Trophoblast cell (in vitro differentiated cells and primary cell): ENCODE results near the gene PSENEN.

Experiments
- DNase-seq, 2 donors: peaks; one replicate each; pipeline ENCODE4 v3.0.0-alpha.2; 2016
- H2AFZ ChIP-seq: 2 replicates; pipeline ENCODE4 v1.6.1; 2013; ENCODE audit warnings: low read length, moderate library complexity, mild to moderate bottlenecking; ENCODE audit not compliant: insufficient read depth, poor library complexity
- H2AK5ac ChIP-seq: 2 replicates; pipeline ENCODE4 v1.6.1; 2013; ENCODE audit warnings: mild to moderate bottlenecking, low read length
- H2BK120ac ChIP-seq: 2 replicates; pipeline ENCODE4 v1.6.1; 2013; ENCODE audit warnings: low read length, mild to moderate bottlenecking, moderate library complexity; ENCODE audit not compliant: insufficient read depth, poor library complexity
- H2BK12ac ChIP-seq: 2 replicates; pipeline ENCODE4 v1.6.1; 2013; ENCODE audit warnings: mild to moderate bottlenecking, low read length, moderate library complexity
- H2BK5ac ChIP-seq: 2 replicates; pipeline ENCODE4 v1.6.1; 2013; ENCODE audit warnings: low read length, low read depth, moderate library complexity, mild to moderate bottlenecking; ENCODE audit not compliant: poor library complexity
- H3K14ac ChIP-seq: 2 replicates; pipeline ENCODE4 v1.6.1; 2013; ENCODE audit warnings: mild to moderate bottlenecking, low read length
- H3K18ac ChIP-seq: 2 replicates; pipeline ENCODE4 v1.6.1; 2013; ENCODE audit warnings: mild to moderate bottlenecking, low read length
- H3K23ac ChIP-seq: 2 replicates; pipeline ENCODE4 v1.6.1; 2013; ENCODE audit warnings: low read length
- H3K27ac ChIP-seq: 2 replicates; pipeline ENCODE4 v1.5.1; 2013; ENCODE audit warnings: low read depth, mild to moderate bottlenecking, inconsistent platforms, low read length, moderate library complexity
- H3K27me3 ChIP-seq: 2 replicates; pipeline ENCODE4 v1.6.1; 2013; ENCODE audit warnings: inconsistent platforms, mild to moderate bottlenecking, low read length, moderate library complexity; ENCODE audit not compliant: insufficient read depth
- H3K36me3 ChIP-seq, 2 experiments: 1 replicate in 1 of 2; 2 replicates in 1 of 2; pipeline ENCODE4 v1.6.1; 2013; ENCODE audit warnings: low read length in 2 of 2, mild to moderate bottlenecking in 2 of 2, moderate library complexity in 1 of 2; ENCODE audit not compliant: insufficient read depth in 2 of 2, control insufficient read depth in 1 of 2
- H3K4ac ChIP-seq: 2 replicates; pipeline ENCODE4 v1.6.1; 2013; ENCODE audit warnings: low read depth, mild to moderate bottlenecking, low read length, moderate library complexity
- H3K4me1 ChIP-seq, 2 experiments: 1 replicate in 1 of 2; 2 replicates in 1 of 2; pipeline ENCODE4 v1.6.1; 2013; ENCODE audit warnings: low read length in 2 of 2, mild to moderate bottlenecking in 2 of 2, moderate library complexity in 1 of 2; ENCODE audit not compliant: insufficient read depth in 2 of 2, control insufficient read depth in 1 of 2
- H3K4me2 ChIP-seq: 2 replicates; pipeline ENCODE4 v1.6.1; 2013; ENCODE audit warnings: inconsistent platforms, mild to moderate bottlenecking, low read length, moderate library complexity
- H3K4me3 ChIP-seq: 2 replicates; pipeline ENCODE4 v1.5.1; 2013; ENCODE audit warnings: mild to moderate bottlenecking, low read depth, low read length, inconsistent platforms
- H3K79me1 ChIP-seq: one replicate; pipeline ENCODE4 v1.6.1; 2013; ENCODE audit warnings: low read length
- H3K79me2 ChIP-seq: 2 replicates; pipeline ENCODE4 v1.6.1; 2013; ENCODE audit warnings: low read length, mild to moderate bottlenecking; ENCODE audit not compliant: control insufficient read depth, insufficient read depth, poor library complexity
- H3K9ac ChIP-seq: 2 replicates; pipeline ENCODE4 v1.6.1; 2013; ENCODE audit warnings: mild to moderate bottlenecking, low read length
- H3K9me3 ChIP-seq: 2 replicates; pipeline ENCODE4 v1.6.1; 2013; ENCODE audit warnings: low read depth, mild to moderate bottlenecking, control low read depth, inconsistent platforms, low read length; ENCODE audit not compliant: insufficient read depth
- H4K12ac ChIP-seq: 2 replicates; pipeline ENCODE4 v1.6.1; 2013; ENCODE audit warnings: low read depth, mild to moderate bottlenecking, low read length, moderate library complexity
- H4K8ac ChIP-seq: 2 replicates; pipeline ENCODE4 v1.6.1; 2013; ENCODE audit warnings: low read depth, mild to moderate bottlenecking, low read length, moderate library complexity
- H4K91ac ChIP-seq: one replicate; pipeline ENCODE4 v1.6.1; 2013; ENCODE audit warnings: low read depth, mild to moderate bottlenecking, low read length, moderate library complexity
- WGBS: extraction: QIAGEN DNeasy Blood & Tissue Kit; methylation state at CpG from one replicate; pipeline ENCODE4 v1.1.7; 2013; ENCODE audit warnings: missing lambda C conversion rate; ENCODE audit not compliant: insufficient read length, insufficient coverage; ENCODE audit errors: extremely low coverage; 5-methylcytosine and 5-hydroxymethylcytosine counted together

PSENEN gene

GRCh38 chr19:35751839-35752745 lies 6.6 kb downstream of the PSENEN start:
- no CpG with 5 or more reads among the region's 14 CpGs for WGBS

GRCh38 chr19:35752746-35753350 lies 7.4 kb downstream of the PSENEN start:
- no peak overlapping the region for H4K12ac ChIP-seq
- no peak overlapping the region for H3K4me3 ChIP-seq
- H2AFZ ChIP-seq, result no peak overlapping the region
- no peak overlapping the region for H2AK5ac ChIP-seq
- no peak for DNase-seq
- peaks cover 32 to 37% of the 10 kb centered on the region in 2 experiments for H3K36me3 ChIP-seq
- H2BK120ac ChIP-seq, result no peak overlapping the region
- H3K27me3 ChIP-seq, result no peaks in the 10 kb centered on the region
- H3K79me1 ChIP-seq, result peaks cover 28% of the 10 kb centered on the region
- H4K91ac ChIP-seq, result no peak overlapping the region
- H3K18ac ChIP-seq, result no peak overlapping the region
- H3K14ac ChIP-seq, result no peak overlapping the region
- H3K4me2 ChIP-seq, result no peak overlapping the region
- H3K27ac ChIP-seq, result no peak overlapping the region
- no peak overlapping the region for H2BK5ac ChIP-seq
- H3K4ac ChIP-seq, result no peak overlapping the region
- no peak overlapping the region for H3K23ac ChIP-seq
- H3K79me2 ChIP-seq, result peaks cover 12% of the 10 kb centered on the region
- H3K4me1 ChIP-seq, result peaks cover 28 to 31% of the 10 kb centered on the region in 2 experiments
- H3K9ac ChIP-seq, result no peak overlapping the region
- no peak overlapping the region for H4K8ac ChIP-seq
- H2BK12ac ChIP-seq, result no peak overlapping the region
- WGBS, result no CpG with 5 or more reads among the region's 20 CpGs
- H3K9me3 ChIP-seq, result peaks cover 4% of the 10 kb centered on the region

More at GRCh38 chr19:35751839-35752745, 6.6 kb downstream of the PSENEN start:
- Histone ChIP-seq H3K27ac (no peak overlapping the region), H3K79me2 (peaks cover 12% of the 10 kb centered on the region), H2AK5ac (no peak overlapping the region), H3K4me3 (no peak overlapping the region), H4K91ac (no peak overlapping the region), H3K4me1 (peaks cover 27 to 31% of the 10 kb centered on the region in 2 experiments), H2BK120ac (no peak overlapping the region), H4K8ac (no peak overlapping the region), H4K12ac (no peak overlapping the region), H3K23ac (no peak overlapping the region), H3K18ac (peak overlapping the region; percentile 63), H3K36me3 (peaks cover 32 to 37% of the 10 kb centered on the region in 2 experiments), H3K4ac (no peak overlapping the region), H3K4me2 (no peak overlapping the region), H3K27me3 (no peaks in the 10 kb centered on the region), H2BK5ac (no peak overlapping the region), H3K9ac (no peak overlapping the region), H3K14ac (no peak overlapping the region), H3K79me1 (peaks cover 25% of the 10 kb centered on the region), H2AFZ (no peak overlapping the region), H2BK12ac (no peak overlapping the region), H3K9me3 (peaks cover 4% of the 10 kb centered on the region)
- DNase-seq, result no peak

GRCh38 chr19:35753634-35754369 lies 8.4 kb downstream of the PSENEN start:
- no peak overlapping the region for H4K8ac ChIP-seq
- H4K91ac ChIP-seq, result no peak overlapping the region
- H3K79me1 ChIP-seq, result peaks cover 29% of the 10 kb centered on the region
- H2AFZ ChIP-seq, result no peak overlapping the region
- peaks cover 4% of the 10 kb centered on the region for H3K9me3 ChIP-seq
- peaks cover 11% of the 10 kb centered on the region for H3K79me2 ChIP-seq
- no peak overlapping the region for H2BK5ac ChIP-seq
- no peak overlapping the region for H2BK12ac ChIP-seq
- H3K4me3 ChIP-seq, result no peak overlapping the region
- no peak for DNase-seq
- H4K12ac ChIP-seq, result no peak overlapping the region
- no peak overlapping the region for H3K18ac ChIP-seq
- H3K14ac ChIP-seq, result no peak overlapping the region
- no peak overlapping the region for H3K9ac ChIP-seq
- H2BK120ac ChIP-seq, result no peak overlapping the region
- H3K27me3 ChIP-seq, result no peaks in the 10 kb centered on the region
- H3K36me3 ChIP-seq, result peaks cover 32 to 37% of the 10 kb centered on the region in 2 experiments
- H3K4ac ChIP-seq, result no peak overlapping the region
- H3K4me1 ChIP-seq, result peaks cover 29 to 33% of the 10 kb centered on the region in 2 experiments
- no peak overlapping the region for H3K23ac ChIP-seq
- no CpG with 5 or more reads among the region's 20 CpGs for WGBS
- no peak overlapping the region for H3K27ac ChIP-seq
- H2AK5ac ChIP-seq, result no peak overlapping the region
- H3K4me2 ChIP-seq, result no peak overlapping the region

GRCh38 chr19:35754370-35755130 lies 9.1 kb downstream of the PSENEN start:
- Histone ChIP-seq H4K12ac (no peak overlapping the region), H3K79me2 (peaks cover 8% of the 10 kb centered on the region), H3K36me3 (peaks cover 33 to 37% of the 10 kb centered on the region in 2 experiments), H3K9ac (no peak overlapping the region), H3K23ac (no peak overlapping the region), H3K27ac (peak overlapping the region; percentile 25), H3K9me3 (peaks cover 4% of the 10 kb centered on the region), H3K27me3 (no peaks in the 10 kb centered on the region), H4K91ac (peak overlapping the region; percentile 23), H3K18ac (no peak overlapping the region), H3K4me3 (no peak overlapping the region), H4K8ac (no peak overlapping the region), H3K4me1 (peaks cover 33 to 34% of the 10 kb centered on the region in 2 experiments), H2AFZ (no peak overlapping the region), H3K4ac (no peak overlapping the region), H3K79me1 (peaks cover 30% of the 10 kb centered on the region), H2BK12ac (no peak overlapping the region), H3K14ac (no peak overlapping the region), H2BK5ac (no peak overlapping the region), H3K4me2 (no peak overlapping the region), H2BK120ac (no peak overlapping the region), H2AK5ac (no peak overlapping the region)
- WGBS, result no CpG with 5 or more reads among the region's 13 CpGs
- no peak for DNase-seq
